K562 (cell line): ENCODE results near the gene GORASP1. TPM values are rescaled to one million over a fixed set of nuclear protein-coding genes. Genes with fewer than 3 reads are reported as not detected.

Experiments used
- ATAC-seq: fragments of 200-7000 bp; cut with Tn5 transposase; 3 replicates; pipeline ENCODE4 v1.9.1; 2020; ENCODE audit warnings: moderate library complexity
- BruUV-seq: library from RNA; stranded (reverse); fragments of 400-500 nt; replicated peaks from 2 replicates; lab custom pipeline; 2021; lab: Mats Ljungman, UMichigan
- CTCF ChIA-PET: fragments of 300-600 bp; formaldehyde crosslinking; extraction: SDS; loops from one replicate; lab custom pipeline; 2021; ENCODE audit warnings: low intra/inter-chr PET ratio; lab: Yijun Ruan, JAX
- POLR2A ChIA-PET: fragments of 300-600, 350-650 bp; sonication (Branson Sonifier 250); formaldehyde crosslinking; extraction: SDS; loops from one replicate; lab custom pipeline; 2021; ENCODE audit warnings: antibody characterized with exemption, inconsistent platforms; lab: Yijun Ruan, JAX
- DNase-seq, 4 experiments: peaks; one replicate each; pipeline versions ENCODE4 v3.0.0 to v3.0.0-alpha.2; 2011 to 2018; ENCODE audit warnings: low spot score in 3 of 4, mixed read lengths in 3 of 4; ENCODE audit errors: extremely low read depth in 1 of 4
- FAIRE-seq: peaks from 2 replicates; lab custom pipeline; 2011; peaks lifted over from hg19 to GRCh38; lab: Jason Lieb, UNC
- H2AFZ ChIP-seq: 2 replicates; pipeline ENCODE4 v1.6.0; 2011; ENCODE audit warnings: low read depth, low read length, control low read depth, inconsistent platforms
- H3K27ac ChIP-seq: fragments of 200-600 bp; 3 replicates; pipeline ENCODE4 v1.8.0; 2011; ENCODE audit warnings: low read depth, mild to moderate bottlenecking, control low read depth, inconsistent platforms, low read length, moderate library complexity, mixed read lengths; ENCODE audit errors: extremely low read depth
- H3K27me3 ChIP-seq, 2 experiments: fragments of 300-600 bp in 1 of 2; 2 replicates in 1 of 2; 3 replicates in 1 of 2; pipeline versions ENCODE4 v1.6.0 to v1.8.0; 2011; ENCODE audit warnings: inconsistent platforms in 2 of 2, low read length in 2 of 2, mild to moderate bottlenecking in 1 of 2, mixed read lengths in 1 of 2, moderate library complexity in 1 of 2; ENCODE audit not compliant: control insufficient read depth in 2 of 2, insufficient read depth in 2 of 2
- H3K36me3 ChIP-seq: fragments of 300-600 bp; 3 replicates; pipeline ENCODE4 v1.8.0; 2011; ENCODE audit warnings: mild to moderate bottlenecking, low read length, inconsistent platforms; ENCODE audit not compliant: control insufficient read depth, insufficient read depth
- H3K4me1 ChIP-seq, 2 experiments: fragments of 200-600 bp in 1 of 2; replicated peaks in 1 of 2; 2 replicates in 1 of 2; 3 replicates in 1 of 2; pipeline versions ENCODE4 v1.5.1 to v1.8.0; 2011; ENCODE audit warnings: inconsistent platforms in 2 of 2, low read length in 2 of 2, mild to moderate bottlenecking in 1 of 2, mixed read lengths in 1 of 2, moderate library complexity in 1 of 2; ENCODE audit not compliant: control insufficient read depth in 2 of 2, insufficient read depth in 2 of 2
- H3K4me2 ChIP-seq: 2 replicates; pipeline ENCODE4 v1.6.1; 2011; ENCODE audit warnings: low read length, control low read depth, inconsistent platforms, mixed read lengths; ENCODE audit not compliant: insufficient read depth
- H3K4me3 ChIP-seq: fragments of 200-600 bp; sonication (generic), shearing (Covaris generic); 2 replicates; pipeline ENCODE4 v1.5.1; 2016; ENCODE audit warnings: control low read depth, inconsistent platforms
- H3K79me2 ChIP-seq: fragments of 200-600 bp; 3 replicates; pipeline ENCODE4 v1.8.0; 2011; ENCODE audit warnings: low read length, inconsistent platforms; ENCODE audit not compliant: control insufficient read depth, insufficient read depth
- H3K9ac ChIP-seq, 2 experiments: 2 replicates each; pipeline versions ENCODE4 v1.6.0 to v1.6.1; 2011; ENCODE audit warnings: low read depth in 2 of 2, low read length in 2 of 2, control low read depth in 1 of 2, inconsistent platforms in 1 of 2, mild to moderate bottlenecking in 1 of 2, mixed read lengths in 1 of 2; ENCODE audit not compliant: insufficient read depth in 1 of 2
- H3K9me1 ChIP-seq: one replicate; pipeline ENCODE4 v1.6.0; 2011; ENCODE audit warnings: inconsistent platforms, mild to moderate bottlenecking, low read length, moderate library complexity; ENCODE audit not compliant: control insufficient read depth, insufficient read depth
- H3K9me3 ChIP-seq: replicated peaks from 2 replicates; pipeline ENCODE4 v1.5.1; 2011; ENCODE audit warnings: low read depth, low read length, inconsistent platforms; ENCODE audit not compliant: control insufficient read depth, insufficient read depth
- H4K20me1 ChIP-seq: replicated peaks from 2 replicates; pipeline ENCODE4 v1.6.1; 2011; ENCODE audit warnings: low read length, inconsistent platforms, mixed read lengths; ENCODE audit not compliant: control insufficient read depth, insufficient read depth
- ARID2 ChIP-seq: fragments of 450-650 bp; IDR thresholded peaks from 2 replicates; pipeline ENCODE4 v1.6.1; 2017; ENCODE audit warnings: antibody characterized with exemption, mild to moderate bottlenecking
- EP400 ChIP-seq: fragments of 450-650 bp; IDR thresholded peaks from 2 replicates; pipeline ENCODE4 v1.6.1; 2017; ENCODE audit warnings: antibody characterized with exemption, mild to moderate bottlenecking, moderate library complexity
- GATAD2B ChIP-seq: fragments of 450-650 bp; IDR thresholded peaks from 2 replicates; pipeline ENCODE4 v1.6.1; 2017; ENCODE audit warnings: mild to moderate bottlenecking, borderline replicate concordance
- HMBOX1 ChIP-seq: sonication (generic); IDR thresholded peaks from 2 replicates; pipeline ENCODE4 v1.6.1; 2016
- MIER1 ChIP-seq: fragments of 450-650 bp; IDR thresholded peaks from 2 replicates; pipeline ENCODE4 v1.6.1; 2016; ENCODE audit warnings: antibody characterized with exemption, mild to moderate bottlenecking, low read depth
- NEUROD1 ChIP-seq: fragments of 150-350 bp; IDR thresholded peaks from 2 replicates; pipeline ENCODE4 v1.6.1; 2014; ENCODE audit warnings: borderline replicate concordance, low read length, low read depth; ENCODE audit not compliant: partially characterized antibody
- RBBP5 ChIP-seq: fragments of 200-600 bp; sonication (generic); IDR thresholded peaks from 2 replicates; pipeline ENCODE4 v1.6.1; 2012; ENCODE audit warnings: borderline replicate concordance, mild to moderate bottlenecking, low read length, control low read depth, inconsistent platforms; ENCODE audit not compliant: insufficient read depth, poor library complexity, severe bottlenecking
- SRSF1 ChIP-seq: fragments of 200-400 bp; formaldehyde crosslinking; IDR thresholded peaks from 2 replicates; pipeline ENCODE4 v1.6.1; 2017; ENCODE audit warnings: mild to moderate bottlenecking, low read depth, low read length, moderate library complexity
- TFE3 ChIP-seq: fragments of 450-650 bp; formaldehyde crosslinking; IDR thresholded peaks from 2 replicates; pipeline ENCODE4 v1.4.0; 2020; ENCODE audit warnings: mild to moderate bottlenecking, mixed read lengths
- THRAP3 ChIP-seq: fragments of 450-650 bp; IDR thresholded peaks from 2 replicates; pipeline ENCODE4 v1.6.1; 2016; ENCODE audit warnings: mild to moderate bottlenecking, inconsistent platforms, borderline replicate concordance
- ZBTB17 ChIP-seq: fragments of 450-650 bp; formaldehyde crosslinking; IDR thresholded peaks from 2 replicates; pipeline ENCODE4 v1.4.0; 2020; ENCODE audit warnings: mild to moderate bottlenecking
- WGBS: fragments of 100-300 bp; shearing (Covaris generic); methylation state at CpG from one replicate; pipeline ENCODE4 v1.1.6; 2016; ENCODE audit warnings: low coverage, mixed read lengths; ENCODE audit not compliant: insufficient coverage; ENCODE audit errors: missing lambda C conversion rate; 5-methylcytosine and 5-hydroxymethylcytosine counted together
- in situ Hi-C: fragments of 300-500 bp; cut with MboI; formaldehyde crosslinking; loops from 4 replicates; pipeline ENCODE4 v1.15.0; 2018; ENCODE audit warnings: inconsistent platforms, mixed read lengths
- intact Hi-C: fragments of 100-400 bp; cut with micrococcal nuclease; formaldehyde crosslinking; loops from 2 replicates; pipeline ENCODE4 v1.14.2; 2022
- polyA plus RNA-seq, 8 experiments: library from polyadenylated mRNA; depleted of rRNA in 4 of 8; stranded (reverse) in 5 of 8; unstranded in 3 of 8; fragments of >200 nt; fragmentation: Nextera tagmentation in 2 of 8; fragmentation: Illumina TruSeq in 1 of 8; extraction: Ambion mirVana in 2 of 8; extraction: Trizol in 1 of 8; gene quantifications; 2 replicates each; pipeline versions ENCODE4 v1.2.1 to v1.2.3, GENCODE V29; 2011 to 2014; ENCODE audit warnings: inconsistent platforms in 1 of 8, missing spikeins in 1 of 8
- total RNA-seq, 7 experiments: library from RNA; depleted of rRNA in 6 of 7; stranded (reverse); fragments of >200 nt in 6 of 7; fragmentation: Illumina TruSeq in 2 of 7; extraction: Trizol in 2 of 7; gene quantifications; 2 replicates each; pipeline versions ENCODE4 v1.2.1 to v1.2.3, GENCODE V29; 2011 to 2021; ENCODE audit warnings: low replicate concordance in 1 of 7
- TF ChIP-seq, protein P1 (sequence below), 2 experiments: fragments of 450-650 bp; IDR thresholded peaks; 2 replicates each; pipeline ENCODE4 v1.6.1; 2018; ENCODE audit warnings: mild to moderate bottlenecking in 2 of 2, low read depth in 1 of 2; ENCODE audit not compliant: partially characterized antibody in 2 of 2

The GORASP1 gene
- total and polyA plus RNA-seq, 9 of the 15 experiments (the other 6 are each of a cell fraction or from before 2014, with no cell fraction given): 8.4 to 87.9 (median 67.6) TPM

DNA sequence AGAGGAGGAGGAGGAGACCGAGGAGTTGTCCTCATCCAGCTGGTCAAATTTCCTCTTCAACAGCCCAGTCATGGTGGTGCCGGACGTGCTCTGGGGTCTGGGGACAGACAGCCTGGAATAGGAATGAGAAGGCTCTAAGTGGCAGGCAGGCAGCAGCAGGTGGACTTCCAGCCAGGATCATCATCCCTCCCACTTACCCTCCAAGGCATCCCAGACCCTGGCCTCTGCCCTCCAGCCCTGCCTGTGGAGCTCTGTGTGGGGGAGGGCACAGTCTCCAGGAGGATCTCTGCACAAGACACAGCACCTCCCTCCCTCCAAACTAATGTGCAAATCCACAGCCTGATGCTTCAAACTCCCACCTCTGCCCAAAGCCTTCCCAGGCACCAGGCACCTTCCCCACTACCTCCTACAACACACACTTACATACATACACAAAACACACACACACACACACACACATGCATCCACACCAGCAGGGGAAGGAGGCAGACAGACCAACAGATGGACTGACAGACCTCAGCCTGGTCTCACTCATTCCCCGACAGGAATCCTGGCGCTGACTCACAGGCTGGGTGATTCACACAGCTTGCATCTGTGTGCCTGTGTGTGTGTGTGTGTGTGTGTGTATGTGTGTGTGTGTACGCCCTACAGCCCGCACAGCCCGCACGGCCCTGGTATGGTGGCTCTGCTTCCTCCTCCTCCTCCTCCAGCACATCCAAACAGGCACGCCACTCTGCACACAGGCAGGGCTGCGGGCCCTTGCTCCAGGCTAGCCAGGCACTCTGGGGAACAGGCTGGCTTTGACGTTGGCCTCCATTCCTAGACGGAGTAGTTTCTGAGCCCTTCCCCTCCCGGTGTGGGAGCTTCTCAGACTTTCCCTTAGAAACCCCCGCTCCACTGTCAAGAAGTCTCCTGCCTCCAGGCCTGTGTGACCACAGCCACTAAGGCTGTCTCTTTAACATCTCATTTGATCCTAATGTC is 39.5 kb upstream of the GORASP1 start:
- ChIA-PET CTCF (no interaction called here), POLR2A (interaction anchor here (0.5 to 1.8 kb wide), 8 partner anchors 9 to 30 kb away, joined by 3 to 10 read pairs (median 4); no protein-coding TSS in a partner anchor)
- Histone ChIP-seq H3K27ac (peak overlapping the region; percentile 35), H3K4me2 (peak overlapping the region; percentile 69), H3K79me2 (peaks cover 60% of the 10 kb centered on the region), H3K9me3 (no peaks in the 10 kb centered on the region), H3K9me1 (peaks cover 30% of the 10 kb centered on the region), H4K20me1 (peaks cover 72% of the 10 kb centered on the region), H2AFZ (no peak overlapping the region), H3K4me1 (peaks cover 52 to 54% of the 10 kb centered on the region in 2 experiments), H3K36me3 (peaks cover 78% of the 10 kb centered on the region), H3K27me3 (no peaks in the 10 kb centered on the region; a peak in 1 of 5 replicates), H3K4me3 (no peak overlapping the region; the same call in 1 of the 2 replicates), H3K9ac (peak overlapping the region; percentile 18 to 60)
- 36% methylated on average over 15 of the region's 15 CpGs for WGBS
- ATAC-seq (peak; percentile 33), DNase-seq (peak in 2 of 4 experiments; percentile 56 to 84), FAIRE-seq (peak; percentile 78)
- intact Hi-C loops (no loop called here), in situ Hi-C loops (no loop called here)
- no TSS peak for BruUV-seq
- TF ChIP-seq RBBP5 (peak; percentile 5), EP400 (no peak), ZBTB17 (CRISPR knock-in tag) (peak; percentile 56; the same call in 1 of the 2 replicates), TFE3 (no peak), GATAD2B (no peak), MIER1 (no peak), ARID2 (no peak), NEUROD1 (peak; percentile 46), HMBOX1 (no peak), THRAP3 (no peak), SRSF1 (no peak)
- TF ChIP-seq, protein P1, sequence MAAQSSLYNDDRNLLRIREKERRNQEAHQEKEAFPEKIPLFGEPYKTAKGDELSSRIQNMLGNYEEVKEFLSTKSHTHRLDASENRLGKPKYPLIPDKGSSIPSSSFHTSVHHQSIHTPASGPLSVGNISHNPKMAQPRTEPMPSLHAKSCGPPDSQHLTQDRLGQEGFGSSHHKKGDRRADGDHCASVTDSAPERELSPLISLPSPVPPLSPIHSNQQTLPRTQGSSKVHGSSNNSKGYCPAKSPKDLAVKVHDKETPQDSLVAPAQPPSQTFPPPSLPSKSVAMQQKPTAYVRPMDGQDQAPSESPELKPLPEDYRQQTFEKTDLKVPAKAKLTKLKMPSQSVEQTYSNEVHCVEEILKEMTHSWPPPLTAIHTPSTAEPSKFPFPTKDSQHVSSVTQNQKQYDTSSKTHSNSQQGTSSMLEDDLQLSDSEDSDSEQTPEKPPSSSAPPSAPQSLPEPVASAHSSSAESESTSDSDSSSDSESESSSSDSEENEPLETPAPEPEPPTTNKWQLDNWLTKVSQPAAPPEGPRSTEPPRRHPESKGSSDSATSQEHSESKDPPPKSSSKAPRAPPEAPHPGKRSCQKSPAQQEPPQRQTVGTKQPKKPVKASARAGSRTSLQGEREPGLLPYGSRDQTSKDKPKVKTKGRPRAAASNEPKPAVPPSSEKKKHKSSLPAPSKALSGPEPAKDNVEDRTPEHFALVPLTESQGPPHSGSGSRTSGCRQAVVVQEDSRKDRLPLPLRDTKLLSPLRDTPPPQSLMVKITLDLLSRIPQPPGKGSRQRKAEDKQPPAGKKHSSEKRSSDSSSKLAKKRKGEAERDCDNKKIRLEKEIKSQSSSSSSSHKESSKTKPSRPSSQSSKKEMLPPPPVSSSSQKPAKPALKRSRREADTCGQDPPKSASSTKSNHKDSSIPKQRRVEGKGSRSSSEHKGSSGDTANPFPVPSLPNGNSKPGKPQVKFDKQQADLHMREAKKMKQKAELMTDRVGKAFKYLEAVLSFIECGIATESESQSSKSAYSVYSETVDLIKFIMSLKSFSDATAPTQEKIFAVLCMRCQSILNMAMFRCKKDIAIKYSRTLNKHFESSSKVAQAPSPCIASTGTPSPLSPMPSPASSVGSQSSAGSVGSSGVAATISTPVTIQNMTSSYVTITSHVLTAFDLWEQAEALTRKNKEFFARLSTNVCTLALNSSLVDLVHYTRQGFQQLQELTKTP (IDR thresholded peaks at IDR 0.05; ENCODE audit: low read depth in 1 of 2, partially characterized antibody in 2 of 2): no peak
